KMS-11 (cell line): ENCODE data around the gene KLHL35.

Experiments used
- H2AFZ ChIP-seq: fragments of 200-600 bp; sonication (generic); 2 replicates; pipeline ENCODE4 v1.6.1; 2016; ENCODE audit warnings: antibody characterized with exemption, mixed run types, low read depth
- H3K27ac ChIP-seq: fragments of 200-600 bp; sonication (generic); 2 replicates; pipeline ENCODE4 v1.6.1; 2016; ENCODE audit warnings: mild to moderate bottlenecking, mixed run types
- H3K27me3 ChIP-seq: fragments of 200-600 bp; sonication (generic); 2 replicates; pipeline ENCODE4 v1.6.1; 2017; ENCODE audit warnings: mild to moderate bottlenecking, low read depth, mixed run types, moderate library complexity; ENCODE audit not compliant: insufficient read depth
- H3K36me3 ChIP-seq: fragments of 200-600 bp; sonication (generic); 2 replicates; pipeline ENCODE4 v1.6.1; 2017; ENCODE audit warnings: mild to moderate bottlenecking, mixed run types; ENCODE audit not compliant: insufficient read depth
- H3K4me1 ChIP-seq: fragments of 200-600 bp; sonication (generic); 2 replicates; pipeline ENCODE4 v1.6.1; 2016; ENCODE audit warnings: mild to moderate bottlenecking, low read depth, mixed run types; ENCODE audit not compliant: poor library complexity, severe bottlenecking
- H3K4me2 ChIP-seq: fragments of 200-600 bp; sonication (generic); 2 replicates; pipeline ENCODE4 v1.7.0; 2016; ENCODE audit warnings: mild to moderate bottlenecking, mixed run types
- H3K4me3 ChIP-seq: fragments of 200-600 bp; sonication (generic); IDR thresholded peaks from 2 replicates; pipeline ENCODE4 v1.6.1; 2017; ENCODE audit warnings: low read depth, low read length, mixed read lengths; ENCODE audit not compliant: insufficient read depth
- H3K79me2 ChIP-seq: fragments of 200-600 bp; sonication (generic); 2 replicates; pipeline ENCODE4 v1.6.1; 2016; ENCODE audit warnings: low read depth, mixed run types; ENCODE audit not compliant: insufficient read depth
- H3K9ac ChIP-seq: fragments of 200-600 bp; sonication (generic); 2 replicates; pipeline ENCODE4 v1.6.1; 2016; ENCODE audit warnings: mild to moderate bottlenecking, mixed run types
- H4K20me1 ChIP-seq: fragments of 200-600 bp; sonication (generic); 2 replicates; pipeline ENCODE4 v1.6.1; 2016; ENCODE audit warnings: mild to moderate bottlenecking, mixed run types; ENCODE audit not compliant: insufficient read depth
- TF ChIP-seq, protein P1 (sequence below): fragments of 200-600 bp; sonication (generic); conservative IDR thresholded peaks from 2 replicates; pipeline ENCODE4 v1.6.1; 2017; ENCODE audit warnings: low read depth, mild to moderate bottlenecking, antibody characterized with exemption, low read length, moderate library complexity, mixed read lengths

KLHL35 gene

DNA sequence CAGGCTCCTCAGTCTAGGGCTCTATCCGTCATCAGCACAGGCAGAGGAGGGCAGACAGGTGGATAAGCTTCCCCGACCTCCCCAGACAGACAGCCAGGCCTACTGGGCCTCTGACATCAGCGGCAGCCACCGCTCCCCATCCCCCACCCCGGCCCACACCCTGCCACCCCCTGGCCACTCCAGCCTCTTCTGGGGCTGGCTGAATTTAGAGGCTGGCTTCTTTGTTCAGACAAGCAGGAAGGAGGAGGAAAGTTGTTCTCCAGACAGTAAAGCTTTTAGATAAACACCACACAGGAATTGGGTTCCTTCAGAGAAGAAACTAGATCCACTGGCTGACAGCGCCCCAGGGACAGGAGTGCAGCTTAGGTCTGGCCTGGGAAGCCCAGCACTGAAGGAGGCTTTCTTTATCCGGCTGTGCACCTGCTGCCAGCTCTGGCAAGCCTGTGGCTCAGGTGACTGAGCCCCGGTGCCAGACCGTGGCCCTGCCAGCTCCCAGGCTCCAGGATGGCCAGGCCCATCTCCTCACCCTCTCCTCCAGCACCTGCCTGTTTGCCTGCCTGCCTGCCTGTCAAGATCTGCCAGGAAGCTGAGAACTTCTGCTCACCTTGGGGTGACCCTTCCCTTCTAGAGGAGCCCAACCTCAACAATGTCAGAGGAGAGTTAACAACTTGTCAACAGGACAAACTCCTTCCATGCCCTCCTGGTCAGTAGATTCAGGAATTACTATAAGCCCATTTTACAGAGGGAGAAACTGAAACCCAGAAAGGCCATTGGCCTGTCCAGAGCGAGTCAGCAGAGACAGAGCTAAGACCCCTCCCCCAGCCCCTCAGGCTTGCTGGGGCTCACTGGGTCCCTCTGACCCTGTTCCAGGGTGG, 44.0 kb upstream of the KLHL35 start:
- no peak overlapping the region for H3K27ac ChIP-seq
- H3K4me2 ChIP-seq = no peak overlapping the region
- H3K9ac ChIP-seq = no peak overlapping the region
- no peaks in the 10 kb centered on the region for H4K20me1 ChIP-seq
- H2AFZ ChIP-seq = no peak overlapping the region
- H3K27me3 ChIP-seq = no peaks in the 10 kb centered on the region
- H3K4me1 ChIP-seq = no peaks in the 10 kb centered on the region
- TF ChIP-seq, protein P1, sequence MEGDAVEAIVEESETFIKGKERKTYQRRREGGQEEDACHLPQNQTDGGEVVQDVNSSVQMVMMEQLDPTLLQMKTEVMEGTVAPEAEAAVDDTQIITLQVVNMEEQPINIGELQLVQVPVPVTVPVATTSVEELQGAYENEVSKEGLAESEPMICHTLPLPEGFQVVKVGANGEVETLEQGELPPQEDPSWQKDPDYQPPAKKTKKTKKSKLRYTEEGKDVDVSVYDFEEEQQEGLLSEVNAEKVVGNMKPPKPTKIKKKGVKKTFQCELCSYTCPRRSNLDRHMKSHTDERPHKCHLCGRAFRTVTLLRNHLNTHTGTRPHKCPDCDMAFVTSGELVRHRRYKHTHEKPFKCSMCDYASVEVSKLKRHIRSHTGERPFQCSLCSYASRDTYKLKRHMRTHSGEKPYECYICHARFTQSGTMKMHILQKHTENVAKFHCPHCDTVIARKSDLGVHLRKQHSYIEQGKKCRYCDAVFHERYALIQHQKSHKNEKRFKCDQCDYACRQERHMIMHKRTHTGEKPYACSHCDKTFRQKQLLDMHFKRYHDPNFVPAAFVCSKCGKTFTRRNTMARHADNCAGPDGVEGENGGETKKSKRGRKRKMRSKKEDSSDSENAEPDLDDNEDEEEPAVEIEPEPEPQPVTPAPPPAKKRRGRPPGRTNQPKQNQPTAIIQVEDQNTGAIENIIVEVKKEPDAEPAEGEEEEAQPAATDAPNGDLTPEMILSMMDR = no peak
- no peaks in the 10 kb centered on the region for H3K36me3 ChIP-seq
- H3K4me3 ChIP-seq = no peak overlapping the region
- H3K79me2 ChIP-seq = no peaks in the 10 kb centered on the region

DNA sequence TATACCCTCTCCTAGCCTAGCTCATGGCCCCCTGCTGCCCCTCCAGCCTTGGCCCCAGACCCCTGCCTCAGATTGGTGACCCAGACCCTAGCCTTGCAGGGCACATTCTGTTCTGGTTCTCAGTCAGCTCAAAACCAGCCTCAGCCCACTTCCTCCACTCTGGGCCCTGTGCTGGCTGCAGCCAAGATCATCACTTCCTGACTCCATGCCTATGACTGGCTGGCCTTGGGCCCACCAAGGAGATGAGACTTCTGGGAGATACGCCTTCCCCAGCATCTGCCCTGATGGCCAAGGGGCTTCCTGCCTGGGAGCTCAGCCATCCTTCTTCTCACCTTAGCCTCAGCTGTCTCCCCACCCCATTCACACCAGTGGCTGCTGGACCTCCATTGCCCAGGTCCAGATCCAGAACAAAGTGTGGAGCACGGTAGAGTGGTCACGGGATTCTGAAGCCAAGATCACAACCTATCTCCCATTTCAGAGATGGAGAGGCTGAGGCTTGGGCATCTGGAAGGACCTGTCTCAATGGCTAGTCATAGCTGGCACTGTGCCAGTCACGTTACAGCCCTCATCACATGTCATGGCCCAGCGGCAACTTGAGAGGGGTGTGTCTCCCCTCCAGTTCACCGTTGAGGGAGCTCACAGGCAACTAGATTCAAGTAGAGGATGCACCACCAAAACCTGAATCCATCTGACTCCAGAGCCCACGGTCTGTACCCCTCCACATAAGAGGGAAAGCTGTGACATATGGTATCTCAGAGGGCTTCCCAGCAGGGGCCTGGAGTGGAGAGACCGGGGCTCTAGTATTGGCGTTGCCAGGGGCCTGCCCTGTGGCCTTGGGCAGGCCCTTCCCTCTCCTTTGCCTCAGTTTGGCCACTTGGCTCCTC, 43.0 kb upstream of the KLHL35 start:
- Histone ChIP-seq H2AFZ (no peak overlapping the region), H3K27ac (no peak overlapping the region)
- TF ChIP-seq, protein P1 = no peak

DNA sequence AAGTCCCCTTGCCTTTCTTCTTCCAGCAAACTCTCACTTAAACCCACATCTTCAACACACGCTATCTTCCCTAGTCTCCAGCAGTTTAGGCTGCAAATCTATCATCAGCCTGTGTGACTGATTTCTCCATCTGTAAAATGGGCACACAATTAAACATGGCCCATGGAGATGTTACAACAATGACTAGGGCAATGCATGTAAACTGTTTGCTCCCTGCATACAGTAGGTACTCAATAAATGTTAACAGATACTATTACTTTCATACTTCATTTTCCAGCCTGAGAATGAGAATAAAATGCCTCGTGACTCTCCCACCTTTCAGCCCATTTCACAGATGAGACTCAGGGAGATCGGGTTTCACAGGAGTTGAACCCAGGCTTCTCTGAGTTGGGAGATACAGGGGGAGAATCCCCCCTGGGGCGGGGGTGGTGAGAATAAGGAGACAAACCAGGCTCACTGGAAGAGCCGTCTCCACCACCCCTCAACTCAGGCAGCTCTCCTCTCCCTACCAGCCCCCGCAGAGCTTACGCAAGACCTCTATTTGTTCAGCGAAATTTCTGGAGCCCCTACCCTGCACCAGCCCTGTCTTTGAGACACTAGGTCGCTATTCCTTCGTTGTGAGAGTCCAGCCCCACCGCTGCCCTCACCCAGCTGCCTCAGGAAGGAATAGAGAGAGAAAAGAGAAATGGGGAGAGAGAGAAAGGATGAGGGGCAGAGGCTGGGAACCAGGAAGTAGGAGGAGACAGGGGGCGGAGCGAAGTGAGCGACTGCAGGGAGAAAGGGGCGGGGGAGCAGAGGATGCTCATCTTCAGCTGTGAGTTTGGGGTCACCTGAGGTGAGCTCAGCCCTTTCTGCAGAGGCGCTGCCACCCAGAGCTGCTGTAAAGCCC, 42.1 kb upstream of the KLHL35 start:
- no peaks in the 10 kb centered on the region for H3K4me1 ChIP-seq
- TF ChIP-seq, protein P1 = no peak
- no peak overlapping the region for H3K27ac ChIP-seq
- H3K4me2 ChIP-seq = no peak overlapping the region
- H3K27me3 ChIP-seq = no peaks in the 10 kb centered on the region
- H2AFZ ChIP-seq = no peak overlapping the region
- H3K9ac ChIP-seq = no peak overlapping the region
- H3K79me2 ChIP-seq = no peaks in the 10 kb centered on the region
- no peaks in the 10 kb centered on the region for H4K20me1 ChIP-seq
- H3K4me3 ChIP-seq = no peak overlapping the region
- no peaks in the 10 kb centered on the region for H3K36me3 ChIP-seq

More for the DNA sequence above, 43.0 kb upstream of the KLHL35 start:
- Histone ChIP-seq H3K4me3 (no peak overlapping the region), H4K20me1 (no peaks in the 10 kb centered on the region), H3K79me2 (no peaks in the 10 kb centered on the region), H3K36me3 (no peaks in the 10 kb centered on the region), H3K4me1 (no peaks in the 10 kb centered on the region), H3K27me3 (no peaks in the 10 kb centered on the region), H3K4me2 (no peak overlapping the region), H3K9ac (no peak overlapping the region)

DNA sequence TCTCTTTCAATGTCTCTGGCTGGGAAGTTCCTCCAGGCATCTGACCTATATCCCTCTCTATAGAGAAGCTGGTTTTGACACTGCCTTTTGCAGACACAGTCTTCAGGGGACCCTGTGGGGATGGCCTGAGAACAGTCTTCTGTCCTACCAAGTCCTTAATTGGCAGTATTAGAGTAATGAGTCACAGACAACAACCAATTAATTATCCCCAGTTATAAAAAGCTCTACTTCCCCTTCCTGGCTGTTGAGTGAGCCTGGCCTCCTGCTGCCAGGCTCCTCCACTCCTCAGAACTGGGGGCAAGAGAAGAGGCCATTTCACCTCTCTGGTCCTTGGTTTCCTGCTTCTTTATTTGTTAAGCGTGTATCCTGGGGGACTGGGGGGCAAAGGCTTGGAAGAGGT, 41.2 kb upstream of the KLHL35 start:
- TF ChIP-seq, protein P1 = no peak
- no peak overlapping the region for H3K27ac ChIP-seq
- H3K4me3 ChIP-seq = no peak overlapping the region
- no peak overlapping the region for H3K9ac ChIP-seq
- no peaks in the 10 kb centered on the region for H3K27me3 ChIP-seq
- no peaks in the 10 kb centered on the region for H3K36me3 ChIP-seq
- no peaks in the 10 kb centered on the region for H3K4me1 ChIP-seq
- H4K20me1 ChIP-seq = no peaks in the 10 kb centered on the region
- H2AFZ ChIP-seq = no peak overlapping the region
- no peaks in the 10 kb centered on the region for H3K79me2 ChIP-seq
- no peak overlapping the region for H3K4me2 ChIP-seq
